Neural progenitor cell (in vitro differentiated cells): Measurements from ENCODE around the gene RAP1A. TPM values are rescaled to one million over a fixed set of nuclear protein-coding genes. Genes with fewer than 3 reads are reported as not detected.

ENCODE experiments used
- DNase-seq: peaks from one replicate; pipeline ENCODE4 v3.0.0-alpha.2; 2016; ENCODE audit warnings: low spot score
- H2AFZ ChIP-seq: fragments of 200-600 bp; sonication (generic); replicated peaks from 2 replicates; pipeline ENCODE4 v1.6.1; 2016; ENCODE audit warnings: antibody characterized with exemption
- H3F3A ChIP-seq: fragments of 200-600 bp; sonication (generic); 2 replicates; pipeline ENCODE4 v1.6.1; 2016; ENCODE audit warnings: antibody characterized with exemption, low read depth
- H3K27ac ChIP-seq: fragments of 200-600 bp; sonication (generic); 2 replicates; pipeline ENCODE4 v1.5.1; 2016; ENCODE audit warnings: mild to moderate bottlenecking
- H3K27me3 ChIP-seq: fragments of 200-600 bp; sonication (generic); 2 replicates; pipeline ENCODE4 v1.6.1; 2016; ENCODE audit warnings: mild to moderate bottlenecking, moderate library complexity
- H3K36me3 ChIP-seq: fragments of 200-600 bp; sonication (generic); 2 replicates; pipeline ENCODE4 v1.5.1; 2016
- H3K4me1 ChIP-seq: fragments of 200-600 bp; sonication (generic); 2 replicates; pipeline ENCODE4 v1.6.1; 2016; ENCODE audit warnings: mixed run types
- H3K4me2 ChIP-seq: fragments of 200-600 bp; sonication (generic); 2 replicates; pipeline ENCODE4 v1.6.1; 2016
- H3K4me3 ChIP-seq: fragments of 200-600 bp; sonication (generic); 2 replicates; pipeline ENCODE4 v1.5.1; 2016
- H3K79me2 ChIP-seq: fragments of 200-600 bp; sonication (generic); 2 replicates; pipeline ENCODE4 v1.6.1; 2016; ENCODE audit warnings: low read depth
- H3K9ac ChIP-seq: fragments of 200-600 bp; sonication (generic); 2 replicates; pipeline ENCODE4 v1.6.1; 2016
- H3K9me3 ChIP-seq: fragments of 200-600 bp; sonication (generic); 2 replicates; pipeline ENCODE4 v1.5.1; 2016; ENCODE audit warnings: low read depth
- H4K20me1 ChIP-seq: fragments of 200-600 bp; sonication (generic); 2 replicates; pipeline ENCODE4 v1.6.1; 2016; ENCODE audit warnings: low read depth
- H3K27ac Mint-ChIP-seq: 3 replicates; pipeline ENCODE4 v1.8.0; 2021; ENCODE audit warnings: mixed read lengths
- H3K27me3 Mint-ChIP-seq: 2 replicates; pipeline ENCODE4 v1.8.0; 2022; ENCODE audit warnings: low read depth, mild to moderate bottlenecking, inconsistent platforms, moderate library complexity, mixed read lengths; ENCODE audit not compliant: insufficient read depth
- H3K36me3 Mint-ChIP-seq: 3 replicates; pipeline ENCODE4 v1.8.0; 2021; ENCODE audit warnings: mixed read lengths
- H3K4me1 Mint-ChIP-seq: 3 replicates; pipeline ENCODE4 v1.8.0; 2021; ENCODE audit warnings: mixed read lengths
- H3K4me3 Mint-ChIP-seq: 3 replicates; pipeline ENCODE4 v1.8.0; 2021; ENCODE audit warnings: mild to moderate bottlenecking, moderate library complexity, mixed read lengths
- H3K9me3 Mint-ChIP-seq: 3 replicates; pipeline ENCODE4 v1.8.0; 2020; ENCODE audit warnings: mixed read lengths
- EZH2 ChIP-seq: fragments of 200-600 bp; sonication (generic); IDR thresholded peaks from 2 replicates; pipeline ENCODE4 v1.6.1; 2017; ENCODE audit warnings: antibody characterized with exemption, mild to moderate bottlenecking, moderate library complexity
- EZH2phosphoT487 ChIP-seq: fragments of 200-600 bp; sonication (generic); IDR thresholded peaks from 2 replicates; pipeline ENCODE4 v1.6.1; 2017; ENCODE audit warnings: antibody characterized with exemption
- total RNA-seq: library from RNA; depleted of rRNA; stranded (reverse); fragments of >200 nt; gene quantifications from 2 replicates; pipeline ENCODE4 v1.2.3, GENCODE V29; 2015; ENCODE audit warnings: low replicate concordance
- TF ChIP-seq, protein P1 (sequence below): fragments of 200-600 bp; sonication (generic); IDR thresholded peaks from 2 replicates; pipeline ENCODE4 v1.5.1; 2017; ENCODE audit warnings: antibody characterized with exemption, mild to moderate bottlenecking

The RAP1A gene
- total RNA-seq, 1 donor from 2014 or later, result 27.5 TPM

GRCh38 chr1:111639602-111640198 is 20.1 kb downstream of the RAP1A start:
- Histone ChIP-seq H3K79me2 (peaks cover 92% of the 10 kb centered on the region), H3K36me3 (no peaks in the 10 kb centered on the region), H4K20me1 (peaks cover 24% of the 10 kb centered on the region), H3K9me3 (no peaks in the 10 kb centered on the region), H3F3A (peaks cover 10% of the 10 kb centered on the region), H3K4me3 (no peak overlapping the region), H3K4me2 (no peak overlapping the region), H3K4me1 (peaks cover 4% of the 10 kb centered on the region), H2AFZ (no peak overlapping the region), H3K27ac (no peak overlapping the region), H3K27me3 (no peaks in the 10 kb centered on the region), H3K9ac (no peak overlapping the region)
- Mint-ChIP-seq H3K4me3 (no peak overlapping the region), H3K4me1 (no peaks in the 10 kb centered on the region), H3K27ac (no peak overlapping the region), H3K9me3 (peaks cover 13% of the 10 kb centered on the region), H3K36me3 (peaks cover 8% of the 10 kb centered on the region), H3K27me3 (no peaks in the 10 kb centered on the region)
- TF ChIP-seq EZH2 (no peak), EZH2phosphoT487 (no peak)
- TF ChIP-seq, protein P1, sequence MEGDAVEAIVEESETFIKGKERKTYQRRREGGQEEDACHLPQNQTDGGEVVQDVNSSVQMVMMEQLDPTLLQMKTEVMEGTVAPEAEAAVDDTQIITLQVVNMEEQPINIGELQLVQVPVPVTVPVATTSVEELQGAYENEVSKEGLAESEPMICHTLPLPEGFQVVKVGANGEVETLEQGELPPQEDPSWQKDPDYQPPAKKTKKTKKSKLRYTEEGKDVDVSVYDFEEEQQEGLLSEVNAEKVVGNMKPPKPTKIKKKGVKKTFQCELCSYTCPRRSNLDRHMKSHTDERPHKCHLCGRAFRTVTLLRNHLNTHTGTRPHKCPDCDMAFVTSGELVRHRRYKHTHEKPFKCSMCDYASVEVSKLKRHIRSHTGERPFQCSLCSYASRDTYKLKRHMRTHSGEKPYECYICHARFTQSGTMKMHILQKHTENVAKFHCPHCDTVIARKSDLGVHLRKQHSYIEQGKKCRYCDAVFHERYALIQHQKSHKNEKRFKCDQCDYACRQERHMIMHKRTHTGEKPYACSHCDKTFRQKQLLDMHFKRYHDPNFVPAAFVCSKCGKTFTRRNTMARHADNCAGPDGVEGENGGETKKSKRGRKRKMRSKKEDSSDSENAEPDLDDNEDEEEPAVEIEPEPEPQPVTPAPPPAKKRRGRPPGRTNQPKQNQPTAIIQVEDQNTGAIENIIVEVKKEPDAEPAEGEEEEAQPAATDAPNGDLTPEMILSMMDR, result no peak
- no peak for DNase-seq

DNA sequence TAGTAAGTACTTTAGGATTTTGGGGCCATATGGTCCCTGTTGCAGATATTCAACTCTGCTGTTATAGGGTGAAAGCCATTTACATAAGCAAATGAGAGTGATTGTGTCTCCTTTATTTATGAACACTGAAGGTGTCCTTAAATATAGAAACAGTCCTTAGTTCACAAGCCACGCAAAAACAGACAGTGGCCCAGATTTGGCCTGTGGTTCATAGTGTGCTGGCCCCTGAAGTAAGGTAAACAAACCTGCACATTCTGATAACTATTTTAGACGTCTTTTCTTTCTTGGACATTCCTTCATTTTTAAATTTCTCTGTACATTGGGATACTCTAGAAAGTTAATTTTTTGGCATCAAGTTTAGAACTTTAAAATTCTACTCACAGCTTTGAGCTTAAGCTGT is 23.5 kb downstream of the RAP1A start:
- Histone ChIP-seq H3K4me2 (no peak overlapping the region), H3K79me2 (peaks cover 89% of the 10 kb centered on the region), H3K27ac (no peak overlapping the region), H2AFZ (no peak overlapping the region), H3K9me3 (no peaks in the 10 kb centered on the region), H3K4me3 (no peak overlapping the region), H4K20me1 (no peaks in the 10 kb centered on the region), H3K36me3 (no peaks in the 10 kb centered on the region), H3K9ac (no peak overlapping the region), H3F3A (no peaks in the 10 kb centered on the region), H3K4me1 (peaks cover 4% of the 10 kb centered on the region), H3K27me3 (no peaks in the 10 kb centered on the region)
- TF ChIP-seq EZH2, result no peak
- no peak for TF ChIP-seq EZH2phosphoT487
- TF ChIP-seq, protein P1, result no peak
- H3K27me3 Mint-ChIP-seq, result peaks cover 2% of the 10 kb centered on the region
- no peaks in the 10 kb centered on the region for H3K4me1 Mint-ChIP-seq
- H3K27ac Mint-ChIP-seq, result no peak overlapping the region
- peaks cover 18% of the 10 kb centered on the region for H3K36me3 Mint-ChIP-seq
- H3K4me3 Mint-ChIP-seq, result no peak overlapping the region
- peaks cover 30% of the 10 kb centered on the region for H3K9me3 Mint-ChIP-seq
- DNase-seq, result no peak

- no peaks in the 10 kb centered on the region for H3F3A ChIP-seq
- H3K27ac ChIP-seq, result no peak overlapping the region
- Mint-ChIP-seq H3K27me3 (peaks cover 4% of the 10 kb centered on the region), H3K27ac (no peak overlapping the region), H3K36me3 (peaks cover 24% of the 10 kb centered on the region), H3K9me3 (peaks cover 35% of the 10 kb centered on the region), H3K4me1 (no peaks in the 10 kb centered on the region), H3K4me3 (no peak overlapping the region)
- H3K9ac ChIP-seq, result no peak overlapping the region
- TF ChIP-seq EZH2phosphoT487, result no peak
- no peak for TF ChIP-seq EZH2
- TF ChIP-seq, protein P1, result no peak
- H3K27me3 ChIP-seq, result no peaks in the 10 kb centered on the region
- DNase-seq, result no peak
- no peak overlapping the region for H2AFZ ChIP-seq
- H3K36me3 ChIP-seq, result no peaks in the 10 kb centered on the region
- no peak overlapping the region for H3K4me2 ChIP-seq
- no peaks in the 10 kb centered on the region for H4K20me1 ChIP-seq
- H3K79me2 ChIP-seq, result peaks cover 84% of the 10 kb centered on the region
- no peak overlapping the region for H3K4me3 ChIP-seq
- H3K4me1 ChIP-seq, result peaks cover 4% of the 10 kb centered on the region
- H3K9me3 ChIP-seq, result no peaks in the 10 kb centered on the region
Measured at GRCh38 chr1:111643696-111644095, 24.1 kb downstream of the RAP1A start.
